MCF 10A (cell line): ENCODE data around the gene BARHL1. TPM values are rescaled to one million over a fixed set of nuclear protein-coding genes. Genes with fewer than 3 reads are reported as not detected.
A peak's percentile ranks its signal among the peaks of the same experiment; 100 is the strongest.

Experiments used
- BruUV-seq: library from RNA; stranded (reverse); fragments of 400-500 nt; replicated peaks from 2 replicates; lab custom pipeline; 2021; lab: Mats Ljungman, UMichigan
- CTCF ChIA-PET: fragments of 300-600 bp; sonication (Branson Sonifier 250); formaldehyde crosslinking; extraction: SDS; loops from one replicate; lab custom pipeline; 2021; ENCODE audit warnings: antibody characterized with exemption, inconsistent platforms; lab: Yijun Ruan, JAX
- POLR2A ChIA-PET: fragments of 300-600, 350-650 bp; sonication (Branson Sonifier 250); formaldehyde crosslinking; extraction: SDS; loops from one replicate; lab custom pipeline; 2020; ENCODE audit warnings: antibody characterized with exemption, inconsistent platforms; lab: Yijun Ruan, JAX
- DNase-seq: peaks from one replicate; pipeline ENCODE4 v3.0.0-alpha.2; 2018; ENCODE audit not compliant: unreplicated experiment
- H3K27ac Mint-ChIP-seq: one replicate; pipeline ENCODE4 v1.8.0; 2022; ENCODE audit warnings: mild to moderate bottlenecking, low read depth, mixed read lengths; ENCODE audit not compliant: unreplicated experiment
- H3K27me3 Mint-ChIP-seq: one replicate; pipeline ENCODE4 v1.8.0; 2022; ENCODE audit warnings: mixed read lengths; ENCODE audit not compliant: insufficient read depth, unreplicated experiment
- H3K36me3 Mint-ChIP-seq: one replicate; pipeline ENCODE4 v1.8.0; 2022; ENCODE audit warnings: mild to moderate bottlenecking, moderate library complexity, mixed read lengths; ENCODE audit not compliant: insufficient read depth, unreplicated experiment
- H3K4me1 Mint-ChIP-seq: one replicate; pipeline ENCODE4 v1.8.0; 2022; ENCODE audit warnings: mixed read lengths; ENCODE audit not compliant: insufficient read depth, unreplicated experiment
- H3K4me3 Mint-ChIP-seq: one replicate; pipeline ENCODE4 v1.8.0; 2022; ENCODE audit warnings: mild to moderate bottlenecking, moderate library complexity, mixed read lengths; ENCODE audit not compliant: unreplicated experiment
- H3K9me3 Mint-ChIP-seq: one replicate; pipeline ENCODE4 v1.8.0; 2022; ENCODE audit warnings: mixed read lengths; ENCODE audit not compliant: unreplicated experiment
- CTCF ChIP-seq: fragments of 200-600 bp; IDR thresholded peaks from one replicate; pipeline ENCODE4 v1.8.0; 2022; ENCODE audit warnings: antibody characterized with exemption, mild to moderate bottlenecking; ENCODE audit not compliant: unreplicated experiment
- intact Hi-C: fragments of 100-400 bp; cut with micrococcal nuclease; formaldehyde crosslinking; loops from 2 replicates; pipeline ENCODE4 v1.14.1; 2022
- total RNA-seq: library from RNA; stranded (reverse); gene quantifications from 2 replicates; pipeline ENCODE4 v1.2.3, GENCODE V29; 2022

The BARHL1 gene
- total RNA-seq, 1 experiment from 2014 or later, result not detected

DNA sequence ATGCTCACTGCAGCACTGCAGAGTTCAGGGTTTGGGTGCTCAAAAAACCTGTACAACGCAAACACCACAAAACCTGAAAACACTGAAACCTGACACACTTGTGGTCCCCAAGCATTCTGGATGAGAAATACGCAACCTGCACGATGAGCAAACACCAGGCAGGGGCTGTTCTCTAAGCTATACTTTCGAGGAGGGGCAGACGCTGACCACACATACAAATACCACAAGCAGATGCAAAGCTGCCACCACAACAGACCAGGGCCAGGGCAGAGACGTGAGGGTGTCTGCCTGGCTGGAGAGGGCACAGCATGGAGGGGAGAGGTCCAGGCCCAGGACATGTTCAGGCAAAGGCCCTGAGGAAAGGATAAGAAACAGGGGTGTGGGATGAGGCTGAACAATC, 23.0 kb downstream of the BARHL1 start:
- Mint-ChIP-seq H3K4me3 (no peak overlapping the region), H3K4me1 (peaks cover 5% of the 10 kb centered on the region), H3K27ac (peak overlapping the region; percentile 94), H3K27me3 (no peaks in the 10 kb centered on the region), H3K9me3 (no peaks in the 10 kb centered on the region), H3K36me3 (peaks cover 49% of the 10 kb centered on the region)
- no peak for TF ChIP-seq CTCF
- intact Hi-C loops, result no loop called here
- BruUV-seq, result no TSS peak
- ChIA-PET CTCF (interaction anchor here (1.5 kb wide), 1 partner anchor 45 kb away, joined by 5 read pairs; no protein-coding TSS in a partner anchor), POLR2A (interaction anchor here (1.6 kb wide), 1 partner anchor 26 kb away, joined by 3 read pairs; no protein-coding TSS in a partner anchor)
- no peak for DNase-seq

DNA sequence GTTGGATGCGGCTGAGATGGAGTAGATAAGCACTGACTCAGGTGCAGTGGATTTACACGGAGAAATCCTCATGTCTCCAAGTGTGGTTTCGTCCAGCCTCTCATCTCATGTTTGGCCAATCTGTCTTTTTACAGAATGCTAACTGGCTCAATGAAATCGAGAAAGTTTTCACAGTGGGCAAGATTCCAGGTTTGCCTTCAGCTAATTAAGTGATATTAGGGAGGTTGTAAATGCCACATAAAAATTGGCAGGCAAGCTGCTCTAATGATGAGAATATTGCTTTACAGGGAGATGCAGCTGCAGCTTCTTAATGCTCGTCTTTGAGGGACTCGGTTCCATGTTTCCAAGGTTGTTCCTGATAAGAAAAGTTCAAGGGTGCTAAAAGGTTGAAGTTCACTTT, 23.7 kb downstream of the BARHL1 start:
- BruUV-seq, result no TSS peak
- DNase-seq, result no peak
- H3K4me3 Mint-ChIP-seq, result no peak overlapping the region
- peak overlapping the region; percentile 94 for H3K27ac Mint-ChIP-seq
- ChIA-PET POLR2A (interaction anchor here (1.6 kb wide), 1 partner anchor 25 kb away, joined by 3 read pairs; no protein-coding TSS in a partner anchor), CTCF (interaction anchor here (0.6 to 1.5 kb wide), 4 partner anchors 32 to 354 kb away, joined by 3 to 5 read pairs (median 3); no protein-coding TSS in a partner anchor)
- intact Hi-C loops, result no loop called here
- H3K27me3 Mint-ChIP-seq, result no peaks in the 10 kb centered on the region
- H3K36me3 Mint-ChIP-seq, result peaks cover 51% of the 10 kb centered on the region
- H3K9me3 Mint-ChIP-seq, result no peaks in the 10 kb centered on the region
- peaks cover 5% of the 10 kb centered on the region for H3K4me1 Mint-ChIP-seq
- no peak for TF ChIP-seq CTCF

- TF ChIP-seq CTCF, result no peak
- POLR2A ChIA-PET, result no interaction called here
- CTCF ChIA-PET, result interaction anchor here (0.7 kb wide), 1 partner anchor 190 kb away, joined by 3 read pairs; no protein-coding TSS in a partner anchor
These were observed 26.8 kb downstream of the BARHL1 start for GRCh38 chr9:132609184-132609583.

DNA sequence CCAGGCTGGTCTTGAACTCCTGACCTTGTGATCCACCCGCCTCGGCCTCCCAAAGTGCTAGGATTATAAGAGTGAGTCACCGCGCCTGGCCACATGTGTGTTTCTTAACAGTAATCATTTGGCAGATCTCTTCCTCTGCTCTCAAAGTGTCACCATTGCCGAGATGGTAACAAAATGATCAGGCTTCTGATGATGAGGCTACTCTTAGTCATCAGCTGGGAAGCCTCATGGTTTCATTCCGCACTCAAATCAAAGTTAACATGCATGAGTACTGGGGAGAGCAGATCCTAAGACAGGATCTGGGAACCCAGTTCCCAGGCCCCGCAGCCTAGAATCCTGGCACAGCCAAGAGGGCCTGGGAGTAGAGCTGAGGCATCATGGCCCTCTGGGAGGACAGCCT, 27.4 kb downstream of the BARHL1 start:
- TF ChIP-seq CTCF, result no peak
- no peak overlapping the region for H3K27ac Mint-ChIP-seq
- H3K27me3 Mint-ChIP-seq, result no peaks in the 10 kb centered on the region

More at GRCh38 chr9:132609184-132609583, 26.8 kb downstream of the BARHL1 start:
- no peak for DNase-seq
- intact Hi-C loops, result no loop called here
- H3K27ac Mint-ChIP-seq, result no peak overlapping the region
- H3K36me3 Mint-ChIP-seq, result peaks cover 54% of the 10 kb centered on the region
- no peaks in the 10 kb centered on the region for H3K27me3 Mint-ChIP-seq
- H3K4me1 Mint-ChIP-seq, result peaks cover 5% of the 10 kb centered on the region
- no peaks in the 10 kb centered on the region for H3K9me3 Mint-ChIP-seq
- BruUV-seq, result no TSS peak
- no peak overlapping the region for H3K4me3 Mint-ChIP-seq

More for the DNA sequence above, 27.4 kb downstream of the BARHL1 start:
- CTCF ChIA-PET, result interaction anchor here (0.7 kb wide), 1 partner anchor 189 kb away, joined by 3 read pairs; no protein-coding TSS in a partner anchor
- DNase-seq, result peak; percentile 88
- intact Hi-C loops, result no loop called here
- POLR2A ChIA-PET, result interaction anchor here (0.7 kb wide), 1 partner anchor 183 kb away, joined by 3 read pairs; no protein-coding TSS in a partner anchor
- no peaks in the 10 kb centered on the region for H3K9me3 Mint-ChIP-seq
- peaks cover 60% of the 10 kb centered on the region for H3K36me3 Mint-ChIP-seq
- H3K4me1 Mint-ChIP-seq, result peaks cover 5% of the 10 kb centered on the region
- H3K4me3 Mint-ChIP-seq, result no peak overlapping the region
- BruUV-seq, result no TSS peak
